GM19438 (cell line): ENCODE results near the gene ADAMTS17.

Experiments used
- ATAC-seq: cut with Tn5 transposase; IDR thresholded peaks from one replicate; pipeline ENCODE4 v1.9.1; 2021; ENCODE audit warnings: low read depth; ENCODE audit not compliant: unreplicated experiment

ADAMTS17 gene

DNA sequence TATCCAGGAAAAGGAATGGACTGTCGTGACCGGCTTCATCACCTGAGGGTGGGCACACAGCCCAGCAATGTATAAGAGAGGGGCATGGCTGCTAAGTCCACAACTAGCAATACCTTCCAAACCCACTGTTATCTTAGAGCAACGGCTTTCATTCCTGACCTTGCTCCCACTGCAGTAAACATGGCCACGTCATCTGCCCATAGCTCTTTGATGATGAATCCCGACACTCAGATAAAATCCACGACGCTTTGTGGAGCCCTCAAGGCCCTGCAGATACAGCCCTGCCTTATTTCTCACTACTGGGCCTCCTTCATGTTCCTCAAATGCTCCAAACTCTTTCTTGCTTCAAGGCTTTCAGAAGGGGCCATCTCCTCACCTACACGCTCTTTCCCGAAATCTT is 114.0 kb downstream of the ADAMTS17 start:
- ATAC-seq: no peak

DNA sequence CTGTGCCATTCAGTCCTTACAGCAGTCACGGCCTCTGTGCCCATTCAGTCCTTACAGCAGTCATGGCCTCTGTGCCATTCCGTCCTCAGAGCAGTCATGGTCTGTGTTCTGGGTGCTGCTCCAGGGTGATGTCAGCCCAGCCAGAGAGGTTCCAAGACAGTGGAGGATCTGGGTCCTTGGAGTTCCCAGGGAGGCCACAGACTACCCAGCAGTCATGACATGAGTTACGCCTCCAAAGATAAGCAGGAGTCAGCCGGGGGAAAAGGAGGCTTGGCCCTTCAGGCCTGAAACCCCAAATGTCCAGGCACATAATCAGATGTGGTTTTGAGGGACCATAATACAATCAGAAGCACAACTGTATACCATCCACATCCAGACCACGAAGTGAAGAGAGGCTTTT is 115.7 kb downstream of the ADAMTS17 start:
- ATAC-seq: no peak

DNA sequence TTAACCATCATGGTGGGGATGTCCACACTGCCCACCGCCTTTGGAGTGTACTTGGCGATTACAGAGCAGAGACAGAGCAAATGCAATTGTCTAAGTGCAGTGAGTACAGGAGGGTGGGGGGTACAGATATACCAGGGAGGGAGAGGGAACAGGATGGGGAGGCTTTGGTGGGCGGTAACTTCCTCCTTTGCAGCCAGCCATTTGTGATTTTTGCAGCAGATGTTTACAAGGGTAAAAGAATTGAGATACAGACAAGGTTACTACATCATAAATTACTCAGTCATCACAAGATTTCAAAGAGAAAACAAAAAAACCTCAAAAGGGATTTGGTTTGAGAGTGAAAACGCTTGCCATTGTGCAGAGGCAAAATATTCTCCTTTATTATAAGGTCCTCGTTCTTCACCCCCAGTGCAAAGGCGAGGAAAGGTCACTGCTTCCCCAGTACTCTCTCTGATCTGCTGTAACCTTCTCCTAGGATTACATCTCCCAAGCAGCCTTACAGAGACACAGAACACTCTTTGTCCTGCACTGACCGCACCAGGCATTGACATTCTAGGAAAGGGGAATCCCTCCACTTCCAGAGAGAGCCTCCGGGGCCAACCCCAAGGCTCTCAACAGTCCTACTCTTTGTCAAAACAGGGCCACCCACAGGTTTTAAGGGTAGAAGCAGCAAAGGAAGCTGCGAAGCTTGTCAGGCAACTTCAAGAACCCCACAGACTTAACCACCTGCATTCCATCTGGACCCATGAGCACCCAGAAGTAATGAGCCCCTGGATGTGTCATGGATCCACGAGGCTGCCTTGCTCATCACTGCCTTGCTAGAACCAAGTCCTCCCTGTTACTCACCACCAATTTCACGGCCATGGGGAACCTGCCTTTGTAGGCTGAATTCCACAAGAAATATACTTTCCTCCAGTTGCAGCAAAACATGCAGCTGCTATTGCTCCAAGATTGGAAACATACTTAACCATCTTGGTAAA is 117.3 kb downstream of the ADAMTS17 start:
- ATAC-seq: no peak

DNA sequence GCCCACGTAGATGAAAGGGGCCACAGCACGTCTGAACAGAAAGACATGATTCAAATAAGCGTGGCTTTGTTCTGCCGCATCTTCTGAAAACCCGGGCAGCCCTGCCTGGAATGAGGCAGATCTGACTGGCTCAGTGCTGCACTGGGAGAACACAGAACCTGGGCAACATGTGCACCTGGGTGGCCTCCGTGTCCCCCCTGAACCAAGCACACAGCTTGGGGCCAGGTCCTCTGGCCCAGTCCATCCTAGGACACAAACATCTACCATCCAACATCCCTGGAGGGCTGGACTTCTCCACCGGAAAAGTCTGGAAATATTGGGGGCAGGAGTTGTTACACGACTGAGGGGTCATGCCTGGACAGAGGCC is 119.4 kb downstream of the ADAMTS17 start:
- ATAC-seq: no peak

DNA sequence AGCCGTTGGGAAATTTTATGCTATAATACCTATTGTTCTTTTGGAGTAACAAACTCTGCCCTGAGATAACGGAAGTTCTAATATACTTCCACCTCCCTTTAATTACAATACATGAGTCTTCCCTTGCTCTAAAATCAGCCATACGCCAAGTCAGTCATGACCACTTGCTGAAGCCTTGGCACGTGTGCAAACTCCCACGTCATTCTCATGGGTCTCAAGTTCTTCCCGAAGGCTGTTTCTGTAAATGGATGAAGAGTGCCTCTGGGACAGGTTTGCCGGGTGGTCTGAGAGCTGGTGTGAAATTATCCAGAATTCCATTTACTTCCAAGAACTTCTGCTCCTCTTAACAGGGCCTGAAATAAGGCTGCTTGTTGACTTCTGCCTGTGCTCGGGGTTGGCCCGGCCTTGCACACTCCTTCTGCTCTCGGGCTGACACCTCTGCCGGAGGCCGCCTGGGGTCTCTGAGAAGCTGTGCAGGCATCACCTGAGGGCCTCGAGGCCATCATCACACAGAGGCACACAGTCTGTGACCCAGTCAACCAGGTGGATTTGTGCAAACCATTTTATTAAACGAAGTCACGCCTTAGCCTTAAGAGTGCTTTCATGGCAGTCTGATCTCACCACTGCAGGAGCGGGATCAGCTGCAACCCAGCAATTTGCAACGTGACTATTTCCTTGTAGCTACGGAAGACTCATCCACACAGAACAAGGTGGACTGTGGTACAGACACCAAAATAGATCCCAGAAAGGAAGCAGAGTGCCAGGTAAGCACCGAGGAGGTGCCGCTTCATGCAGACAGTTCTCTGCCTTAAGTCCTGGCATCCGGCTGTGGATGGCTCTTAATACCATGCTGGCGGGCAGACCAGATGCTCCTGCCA is 120.1 kb downstream of the ADAMTS17 start:
- no peak for ATAC-seq

DNA sequence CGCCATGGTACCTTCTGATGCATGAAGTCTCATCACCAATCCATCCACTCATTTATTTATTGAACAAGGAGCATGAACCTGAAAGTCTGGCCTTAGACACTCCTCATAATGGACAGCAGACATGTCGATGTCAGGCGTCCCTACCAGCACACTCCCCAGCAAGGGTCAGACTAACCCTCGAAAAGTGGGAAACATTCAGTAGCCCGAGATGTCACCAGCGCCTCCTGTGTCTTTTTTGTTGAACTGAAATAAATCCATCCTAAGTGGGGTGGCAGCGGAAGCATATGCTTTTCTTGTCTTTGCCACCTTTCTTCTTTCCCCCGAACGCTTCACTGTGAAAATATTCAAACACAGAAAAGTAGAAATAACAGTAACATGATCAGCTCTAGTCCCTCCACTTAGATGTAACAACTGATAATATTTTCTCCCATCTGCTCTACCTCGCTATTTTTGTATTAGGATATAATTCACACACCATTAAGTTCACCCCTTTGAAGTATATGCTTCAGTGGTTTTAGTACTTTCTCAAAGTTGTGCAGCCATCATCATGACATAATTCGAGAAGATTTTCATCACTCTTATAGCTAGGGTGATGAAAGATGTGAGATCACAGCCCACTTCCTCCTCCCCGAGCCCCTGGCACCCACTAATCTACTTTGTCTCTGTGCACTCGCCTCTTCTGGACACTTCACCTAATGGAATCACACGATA is 121.6 kb downstream of the ADAMTS17 start:
- no peak for ATAC-seq

DNA sequence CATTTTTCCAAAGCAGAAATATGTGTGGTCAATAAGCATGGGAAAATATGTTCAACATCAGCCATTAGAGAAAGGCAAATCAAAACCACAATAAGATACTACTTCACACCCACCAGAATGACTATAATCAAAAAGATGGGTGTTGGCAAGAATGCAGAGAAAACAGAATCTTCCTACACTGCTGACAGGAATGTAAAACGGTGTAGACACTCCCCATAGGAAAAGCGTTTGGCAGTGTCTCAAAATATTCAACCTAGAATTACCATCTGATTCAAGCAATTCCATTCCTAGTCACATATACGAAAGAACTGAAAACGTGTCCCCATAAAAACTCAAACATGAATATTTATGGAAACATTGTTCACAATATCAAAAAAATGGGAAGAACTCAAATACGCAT is 123.3 kb downstream of the ADAMTS17 start:
- no peak for ATAC-seq

DNA sequence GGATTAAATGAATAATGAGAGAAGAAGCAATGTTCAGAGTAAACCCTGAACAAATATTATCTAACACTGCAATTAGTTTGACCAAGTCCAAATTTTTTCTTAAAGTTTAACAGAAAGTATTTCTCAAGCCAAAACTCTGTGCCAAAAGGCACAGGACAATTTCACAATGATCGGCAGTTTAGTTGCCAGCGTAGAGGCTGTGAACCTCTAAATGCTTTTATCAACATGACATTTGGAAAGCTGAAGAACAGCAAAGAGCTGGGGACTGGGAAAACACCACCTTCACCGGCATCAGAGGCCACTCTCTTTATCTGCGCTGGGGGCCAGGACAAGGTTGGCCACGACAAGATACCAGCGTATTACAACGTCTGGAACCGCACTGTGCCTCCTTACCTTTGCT is 125.6 kb downstream of the ADAMTS17 start:
- no peak for ATAC-seq

DNA sequence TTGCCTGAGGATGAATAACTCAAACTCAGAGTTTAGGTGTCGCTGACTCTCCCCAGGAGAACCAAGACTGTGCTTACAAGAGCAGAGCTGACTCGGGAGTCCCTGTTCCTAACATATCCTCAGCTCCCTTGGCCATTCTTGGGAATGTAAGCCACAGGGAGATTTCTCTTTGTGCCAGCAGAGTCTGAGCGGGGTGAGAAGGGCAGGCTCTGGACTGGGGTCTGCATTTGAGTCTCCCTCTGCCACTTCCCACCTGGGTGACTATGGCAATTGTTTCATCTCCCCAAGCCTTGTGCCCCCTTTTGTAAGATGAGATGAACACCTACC is 126.0 kb downstream of the ADAMTS17 start:
- ATAC-seq: no peak

DNA sequence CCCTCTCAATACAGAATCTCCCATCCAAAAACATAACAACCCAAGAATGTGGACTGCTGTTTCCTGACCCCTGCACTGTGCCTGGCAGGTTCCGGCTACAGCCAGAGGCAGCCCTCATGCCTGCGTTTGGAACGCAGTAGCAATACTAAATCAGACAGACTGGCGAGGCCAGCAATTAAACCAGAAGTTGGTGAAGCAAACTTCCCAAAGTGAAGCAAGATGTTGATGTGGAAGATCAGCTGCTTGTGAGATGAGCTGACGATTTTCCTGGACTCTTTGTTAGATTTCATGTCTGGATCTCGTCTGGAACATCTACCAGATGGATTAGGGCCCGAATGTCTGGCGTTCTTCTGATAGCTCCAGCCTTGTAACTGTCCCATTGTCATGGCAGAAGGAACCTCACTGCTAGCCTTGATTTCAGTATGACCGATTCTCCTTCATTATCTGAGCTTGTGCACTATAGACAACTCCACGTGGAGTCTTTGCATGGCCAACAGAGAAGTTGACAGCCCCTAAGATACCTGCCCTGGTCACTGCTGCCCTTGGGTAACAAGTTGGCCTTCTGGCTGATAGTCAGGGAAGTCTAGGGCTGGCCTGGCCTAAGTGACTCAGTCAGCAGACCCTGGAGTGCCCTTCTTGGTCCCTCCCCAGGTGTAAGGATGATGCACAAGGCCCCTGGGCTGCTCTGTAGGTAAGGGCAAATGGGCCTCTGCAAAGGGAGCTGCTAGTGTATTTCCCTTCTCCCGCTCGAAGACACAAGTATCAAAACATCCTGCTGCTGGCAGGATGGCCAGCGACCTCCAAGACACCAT is 126.5 kb downstream of the ADAMTS17 start:
- no peak for ATAC-seq

DNA sequence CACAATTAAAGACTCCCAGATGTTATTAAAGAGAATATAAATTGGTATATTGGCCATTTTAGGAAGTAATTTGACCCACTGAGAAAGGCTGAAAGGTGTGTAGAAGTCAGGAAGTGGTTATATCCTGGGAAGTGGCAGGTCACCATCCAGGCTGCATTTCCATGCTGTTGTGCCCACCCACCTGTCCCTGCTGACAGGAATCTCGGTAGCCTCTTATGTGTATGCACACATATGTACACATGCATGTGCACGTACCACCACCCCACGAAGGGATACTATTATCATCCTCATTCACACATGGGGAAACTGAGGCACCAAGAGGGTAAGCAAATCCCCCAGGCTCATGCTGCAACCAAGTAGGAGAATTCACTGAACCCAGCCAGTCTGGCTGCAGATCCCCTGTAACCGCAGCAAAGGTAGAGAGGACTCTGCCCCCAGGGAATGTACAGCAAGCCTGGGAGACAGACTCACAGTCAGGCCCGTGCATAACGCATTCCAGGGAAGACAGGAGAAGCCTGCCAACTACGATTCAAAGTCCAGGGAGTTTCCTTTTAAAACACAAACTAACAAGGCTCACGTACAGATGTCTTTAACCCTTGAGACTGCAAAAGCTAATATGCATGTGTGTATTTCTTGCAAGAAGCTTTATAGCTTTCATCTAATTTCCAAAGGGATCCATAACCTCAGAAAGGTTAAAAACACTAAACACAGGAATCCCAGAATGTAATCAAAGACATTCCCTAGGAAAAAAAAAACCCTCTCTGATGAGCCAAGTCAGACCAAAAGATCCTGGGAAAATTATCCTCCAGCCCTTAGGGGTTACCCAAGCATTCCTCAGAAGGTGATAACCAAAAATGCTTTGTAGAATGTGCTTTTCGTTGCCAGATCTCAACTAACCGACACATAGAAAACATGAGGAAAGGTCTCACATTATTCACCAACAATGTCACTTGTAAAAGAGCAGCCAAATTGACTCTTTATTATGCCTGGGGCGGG is 129.6 kb downstream of the ADAMTS17 start:
- no peak for ATAC-seq

DNA sequence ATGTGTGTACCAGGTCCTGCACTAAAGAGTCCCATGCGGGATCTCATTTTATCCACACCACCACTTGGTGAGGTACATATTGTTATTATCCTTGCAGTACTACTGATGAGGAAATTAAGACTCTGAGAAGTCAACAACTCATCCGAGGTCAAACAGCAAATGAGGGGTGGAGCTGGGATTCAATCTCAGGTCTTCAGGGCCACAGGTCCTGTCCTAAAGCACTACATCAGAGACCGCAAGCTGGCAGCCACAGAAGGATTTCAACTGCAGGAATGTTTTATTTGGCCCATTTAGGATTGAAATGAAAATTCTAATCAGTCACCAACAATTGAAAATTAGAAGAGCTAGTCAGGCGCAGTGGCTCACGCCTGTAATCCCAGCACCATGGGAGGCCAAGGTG is 131.4 kb downstream of the ADAMTS17 start:
- ATAC-seq: no peak

DNA sequence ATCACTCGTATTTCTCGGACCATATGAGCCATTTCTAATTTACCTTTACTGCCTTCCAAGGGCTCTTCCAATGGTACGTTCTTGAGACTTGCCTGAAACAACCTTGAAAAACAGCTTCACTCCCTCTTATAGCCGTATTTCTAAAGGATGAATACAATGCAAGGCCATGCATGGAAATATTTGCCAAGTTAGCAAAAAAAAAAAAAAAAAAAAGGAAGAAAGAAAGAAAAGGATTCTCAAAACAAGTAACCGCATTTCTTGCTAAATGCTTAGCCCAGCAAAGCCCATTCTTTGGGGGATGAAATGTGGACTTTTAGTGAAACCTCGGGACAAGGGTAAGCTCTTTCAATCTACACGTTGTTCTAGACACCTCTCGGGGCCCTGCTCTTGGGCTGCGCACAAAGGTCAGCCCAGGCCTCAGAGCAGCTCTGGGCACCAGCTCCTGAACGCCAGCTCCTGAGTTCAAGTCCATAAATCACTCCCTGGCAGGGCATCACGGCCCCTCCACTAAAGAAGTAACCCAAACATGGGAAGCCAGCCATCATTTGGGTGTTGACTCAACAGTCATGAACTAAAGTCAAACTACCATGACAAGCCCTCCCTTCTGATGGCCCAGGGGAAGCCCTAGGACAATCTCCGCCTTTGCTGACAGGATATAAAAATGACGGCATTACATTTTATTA is 132.7 kb downstream of the ADAMTS17 start:
- ATAC-seq: no peak

DNA sequence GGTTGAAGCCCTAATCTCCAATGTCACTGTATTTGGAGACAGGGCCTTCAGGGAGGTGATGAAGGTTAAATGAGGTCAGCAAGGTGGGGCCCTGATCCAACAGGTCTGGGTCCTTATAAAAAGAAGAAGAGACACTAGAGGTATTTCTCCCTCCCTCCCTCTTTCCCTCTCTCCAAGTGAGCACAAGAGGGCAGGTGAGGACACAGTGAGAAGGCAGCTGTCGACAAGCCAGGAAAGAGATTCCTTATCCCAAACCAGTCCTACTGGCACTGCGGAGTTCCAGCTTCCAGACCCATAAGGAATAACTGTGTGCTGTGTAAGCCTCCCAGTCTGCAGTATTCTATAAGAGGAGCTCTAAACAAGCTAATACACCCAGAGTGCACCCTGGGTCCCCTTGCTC is 134.7 kb downstream of the ADAMTS17 start:
- ATAC-seq: no peak

DNA sequence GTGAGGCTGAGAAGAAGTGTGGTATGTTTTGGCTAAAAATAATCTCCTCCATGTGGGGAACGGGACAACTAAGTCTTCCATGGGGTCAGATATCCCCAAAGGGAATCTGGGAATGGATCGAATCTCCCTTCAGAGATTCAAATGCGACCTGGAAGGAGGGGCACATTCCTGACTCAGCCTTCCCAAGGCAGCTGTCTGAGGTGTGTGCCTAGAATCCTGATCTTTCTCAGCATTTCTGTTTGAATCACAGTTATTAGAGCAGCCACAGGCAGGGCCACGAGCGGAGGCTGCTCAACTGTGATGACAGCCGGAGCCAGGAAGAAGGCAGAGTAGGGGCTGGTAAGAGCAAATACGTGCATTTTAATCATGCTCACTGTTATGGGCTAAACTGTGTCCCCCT is 135.1 kb downstream of the ADAMTS17 start:
- ATAC-seq: no peak

DNA sequence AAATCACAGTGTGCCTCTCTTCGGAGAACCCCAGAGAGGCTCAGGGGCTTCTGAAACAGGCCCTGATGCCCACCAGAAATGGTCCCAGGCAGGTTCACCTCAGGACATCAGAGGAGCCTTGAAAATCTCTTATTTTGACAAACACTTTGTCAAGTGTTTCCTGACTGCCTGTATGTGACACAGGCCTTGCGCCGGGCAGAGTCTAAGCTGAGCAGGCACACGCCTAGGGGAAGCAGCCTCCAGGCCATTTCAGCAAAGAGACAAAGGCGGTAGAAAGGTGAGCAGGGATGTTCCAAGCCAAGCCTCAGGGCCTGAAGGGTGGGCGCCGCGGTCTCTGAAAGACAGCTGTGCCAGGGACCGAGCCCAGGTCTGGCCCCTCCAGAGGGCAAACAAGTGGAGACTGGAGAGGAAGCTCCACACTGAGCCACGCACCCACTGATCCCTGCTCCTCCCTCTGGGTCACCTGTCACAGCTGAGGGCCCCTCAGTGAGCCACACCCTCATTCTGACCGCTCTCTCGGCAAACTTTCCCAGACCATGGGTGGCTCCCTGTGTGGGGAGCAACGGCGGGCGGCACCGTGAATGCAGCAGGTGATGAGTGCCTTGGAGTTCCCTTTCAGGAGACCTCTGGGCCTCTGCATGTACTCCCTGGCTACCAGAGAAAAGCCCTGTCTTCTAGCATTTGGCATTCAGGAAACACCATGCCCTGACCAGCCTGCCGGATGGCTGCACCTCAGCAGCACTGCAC is 136.1 kb downstream of the ADAMTS17 start:
- no peak for ATAC-seq

DNA sequence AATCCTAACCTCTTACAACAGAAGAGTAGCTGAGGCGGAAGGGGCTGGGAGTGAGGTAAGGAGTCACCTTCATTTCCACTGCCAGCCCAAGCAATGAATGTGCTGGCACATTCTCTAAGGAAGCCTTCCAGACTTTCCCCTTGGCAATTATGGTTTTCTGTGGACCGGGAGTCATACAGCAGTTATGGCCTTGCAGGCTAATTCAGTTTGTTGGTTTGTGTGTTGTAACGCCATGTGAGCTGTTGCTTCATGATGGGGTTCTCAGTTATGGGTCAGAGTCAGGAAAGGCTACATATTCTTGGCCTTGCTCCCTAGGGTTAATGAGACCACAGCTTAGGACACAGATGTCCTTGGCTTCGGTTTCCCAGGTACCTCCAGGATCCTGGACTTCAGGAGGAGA is 137.0 kb downstream of the ADAMTS17 start:
- ATAC-seq: no peak

DNA sequence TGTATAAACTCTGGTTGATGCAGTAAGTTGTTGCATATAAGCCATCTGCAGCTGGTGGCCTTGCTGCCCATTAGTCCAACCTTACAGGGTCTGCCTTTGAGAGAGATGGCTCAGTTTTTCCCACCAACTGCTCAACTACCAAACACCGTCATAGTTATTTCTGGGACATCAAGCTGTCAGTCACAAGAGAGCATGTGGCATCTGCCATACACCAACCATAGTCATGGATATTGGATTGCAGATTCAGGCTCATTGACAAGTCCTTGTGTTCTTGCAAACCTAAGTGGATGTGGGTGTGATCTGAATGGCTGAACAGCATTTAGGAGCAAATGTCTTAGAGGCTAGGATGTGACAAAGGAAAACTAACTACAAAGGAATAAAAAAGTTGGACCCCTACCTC is 137.6 kb downstream of the ADAMTS17 start:
- no peak for ATAC-seq
